ENCODE data around the gene RFX5.

RFX5 gene

GRCh38 chr1:151315565-151316235 lies 31.4 kb downstream of the RFX5 start:
- TF ChIP-seq, protein P1, sequence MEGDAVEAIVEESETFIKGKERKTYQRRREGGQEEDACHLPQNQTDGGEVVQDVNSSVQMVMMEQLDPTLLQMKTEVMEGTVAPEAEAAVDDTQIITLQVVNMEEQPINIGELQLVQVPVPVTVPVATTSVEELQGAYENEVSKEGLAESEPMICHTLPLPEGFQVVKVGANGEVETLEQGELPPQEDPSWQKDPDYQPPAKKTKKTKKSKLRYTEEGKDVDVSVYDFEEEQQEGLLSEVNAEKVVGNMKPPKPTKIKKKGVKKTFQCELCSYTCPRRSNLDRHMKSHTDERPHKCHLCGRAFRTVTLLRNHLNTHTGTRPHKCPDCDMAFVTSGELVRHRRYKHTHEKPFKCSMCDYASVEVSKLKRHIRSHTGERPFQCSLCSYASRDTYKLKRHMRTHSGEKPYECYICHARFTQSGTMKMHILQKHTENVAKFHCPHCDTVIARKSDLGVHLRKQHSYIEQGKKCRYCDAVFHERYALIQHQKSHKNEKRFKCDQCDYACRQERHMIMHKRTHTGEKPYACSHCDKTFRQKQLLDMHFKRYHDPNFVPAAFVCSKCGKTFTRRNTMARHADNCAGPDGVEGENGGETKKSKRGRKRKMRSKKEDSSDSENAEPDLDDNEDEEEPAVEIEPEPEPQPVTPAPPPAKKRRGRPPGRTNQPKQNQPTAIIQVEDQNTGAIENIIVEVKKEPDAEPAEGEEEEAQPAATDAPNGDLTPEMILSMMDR (IDR thresholded peaks at IDR 0.05; ENCODE audit: control insufficient read depth, insufficient read depth, low read depth, low read length, missing control alignments), result no peak
- H3K4me3 ChIP-seq (ENCODE audit: control insufficient read depth, low read depth, low read length), result no peak overlapping the region
- DNase-seq (ENCODE audit: low read depth), result no peak

DNA sequence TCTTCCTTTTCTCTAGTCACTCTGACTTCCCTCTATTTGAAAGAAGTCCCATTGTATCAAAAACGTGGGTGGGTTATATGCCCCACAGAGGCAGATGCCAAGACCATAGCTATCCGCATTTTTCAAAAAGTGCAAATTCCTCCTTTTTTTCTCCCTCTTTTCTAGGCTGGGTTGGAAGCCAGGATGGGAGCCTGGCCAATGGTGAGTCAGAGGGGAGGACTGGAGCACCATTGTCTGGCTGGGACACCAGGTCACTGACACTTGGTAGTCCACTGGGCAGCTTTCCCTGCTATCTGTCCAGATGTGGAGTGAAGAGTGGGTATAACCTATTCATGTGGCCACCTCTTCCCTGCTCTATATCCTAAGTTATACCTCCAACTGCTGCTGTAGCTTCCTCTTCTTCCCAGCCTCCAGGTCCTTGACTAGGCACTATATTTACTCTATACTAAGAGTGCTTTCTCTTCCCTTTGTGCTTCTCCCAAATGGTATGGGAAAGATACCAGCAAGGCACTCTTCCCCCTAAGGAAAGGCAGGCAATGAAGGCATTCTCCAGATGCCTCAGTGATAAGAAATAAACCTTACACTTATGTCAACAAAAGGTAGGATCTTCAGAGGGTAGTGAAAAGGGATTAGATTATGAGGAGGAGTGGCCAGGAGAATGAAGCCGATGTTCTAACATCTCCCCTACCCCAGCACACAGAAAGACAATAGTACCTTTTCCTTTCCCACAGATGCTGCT lies 32.7 kb downstream of the RFX5 start:
- TF ChIP-seq, protein P1 (IDR thresholded peaks at IDR 0.05; ENCODE audit: control insufficient read depth, insufficient read depth, low read depth, low read length, missing control alignments), result no peak
- no peak overlapping the region for H3K4me3 ChIP-seq (ENCODE audit: control insufficient read depth, low read depth, low read length)
- DNase-seq (ENCODE audit: low read depth), result peak; percentile 32

DNA sequence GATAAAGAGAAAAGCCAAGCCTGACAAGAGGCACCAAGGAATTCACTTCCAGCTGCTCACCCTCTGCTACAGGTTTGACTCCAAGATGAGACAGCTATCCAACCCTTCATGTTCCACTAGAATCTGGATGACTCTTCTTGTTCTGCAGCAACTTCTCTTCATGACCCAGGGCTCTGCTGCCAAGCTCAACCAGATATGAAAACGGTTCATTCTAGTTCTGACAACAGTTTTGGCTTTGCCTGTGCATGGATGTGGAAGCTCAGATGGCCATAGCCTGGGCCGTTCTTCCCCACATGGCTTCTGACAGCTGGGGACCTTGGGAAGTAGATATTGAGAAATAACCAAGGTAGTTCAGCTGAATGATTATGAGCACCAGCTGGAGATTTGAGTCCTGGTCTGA lies 33.6 kb downstream of the RFX5 start:
- TF ChIP-seq, protein P1 (IDR thresholded peaks at IDR 0.05; ENCODE audit: control insufficient read depth, insufficient read depth, low read depth, low read length, missing control alignments), result no peak
- H3K4me3 ChIP-seq (ENCODE audit: control insufficient read depth, low read depth, low read length), result no peak overlapping the region
- no peak for DNase-seq (ENCODE audit: low read depth)

DNA sequence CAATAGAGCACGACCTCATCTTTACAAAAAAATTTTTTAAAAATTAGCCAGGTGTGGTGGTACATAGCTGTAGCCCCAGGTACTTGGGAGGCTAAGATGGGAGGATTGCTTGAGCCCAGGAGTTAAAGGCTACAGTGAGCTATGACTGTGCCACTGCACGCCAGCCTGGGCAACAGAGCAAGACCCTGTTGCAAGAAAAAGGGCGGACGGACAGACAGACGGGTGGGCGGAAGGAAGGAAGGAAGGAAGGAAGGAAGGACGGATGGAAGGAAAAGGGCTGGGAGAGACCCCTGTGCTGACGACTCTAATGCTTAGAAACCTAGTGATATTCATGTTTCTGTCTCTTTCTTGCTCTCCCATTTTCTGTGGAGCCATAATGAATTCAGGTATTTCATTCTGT lies 34.2 kb downstream of the RFX5 start:
- no peak overlapping the region for H3K4me3 ChIP-seq (ENCODE audit: control insufficient read depth, low read depth, low read length)
- TF ChIP-seq, protein P1 (IDR thresholded peaks at IDR 0.05; ENCODE audit: control insufficient read depth, insufficient read depth, low read depth, low read length, missing control alignments), result no peak
- no peak for DNase-seq (ENCODE audit: low read depth)

DNA sequence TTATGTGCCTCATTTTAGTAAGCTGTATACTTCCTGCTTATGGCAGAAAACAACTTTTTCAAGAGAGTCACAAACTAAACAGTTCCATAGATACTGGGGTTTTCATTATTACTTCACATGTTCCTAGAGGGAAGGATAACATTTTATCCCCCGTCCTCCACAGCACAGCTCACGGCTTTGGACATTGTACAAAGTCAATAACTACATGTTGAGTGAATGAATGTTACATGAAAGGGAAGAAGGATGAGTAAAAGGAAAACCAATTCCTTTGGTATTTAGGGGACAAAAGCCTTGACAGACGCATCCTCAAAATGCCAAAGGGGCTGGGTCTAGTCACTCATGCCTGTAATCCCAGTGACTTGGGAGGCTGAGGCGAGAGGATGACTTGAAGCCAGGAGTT lies 34.6 kb downstream of the RFX5 start:
- TF ChIP-seq, protein P1 (IDR thresholded peaks at IDR 0.05; ENCODE audit: control insufficient read depth, insufficient read depth, low read depth, low read length, missing control alignments), result no peak
- no peak for DNase-seq (ENCODE audit: low read depth)
- no peak overlapping the region for H3K4me3 ChIP-seq (ENCODE audit: control insufficient read depth, low read depth, low read length)

DNA sequence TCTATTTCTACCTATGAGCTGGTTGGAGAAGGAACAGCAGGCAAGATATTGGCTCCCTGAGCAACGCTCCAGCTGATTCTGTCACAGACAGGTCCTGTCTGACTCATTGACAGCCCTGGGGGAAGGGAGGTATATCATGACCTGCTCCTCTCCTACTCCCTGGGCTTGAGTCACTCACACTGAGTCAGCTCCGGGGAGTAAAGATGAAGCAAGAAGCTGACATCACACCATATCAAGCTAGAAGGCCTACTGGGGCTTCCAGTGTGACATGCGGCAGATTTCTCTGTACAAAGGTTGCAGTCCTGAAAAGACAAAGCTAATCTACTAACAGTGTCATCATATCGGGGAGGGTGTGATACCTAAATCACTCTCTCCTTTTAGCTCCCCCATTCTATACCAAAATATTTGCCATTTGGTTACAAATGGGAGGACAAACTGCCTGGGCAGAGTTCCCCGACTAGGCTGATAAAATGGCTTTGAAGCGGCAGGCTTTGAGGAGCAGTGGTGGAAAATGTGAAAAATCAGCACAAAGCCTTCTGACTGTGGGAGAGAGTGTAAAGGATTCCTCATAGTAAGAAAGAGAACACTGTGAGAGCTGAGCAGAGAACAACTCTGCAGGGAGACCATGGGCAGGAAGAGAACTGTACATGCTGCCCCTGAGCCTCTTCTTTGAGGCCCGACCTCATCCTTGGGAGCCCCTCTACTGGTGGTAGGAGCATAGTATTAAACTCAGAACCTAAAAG lies 35.3 kb downstream of the RFX5 start:
- TF ChIP-seq, protein P1 (IDR thresholded peaks at IDR 0.05; ENCODE audit: control insufficient read depth, insufficient read depth, low read depth, low read length, missing control alignments), result no peak
- DNase-seq (ENCODE audit: low read depth), result peak; percentile 96
- no peak overlapping the region for H3K4me3 ChIP-seq (ENCODE audit: control insufficient read depth, low read depth, low read length)

All from AG09309 (cell line).